ENCODE measurements around the gene PEX7.

- TF ChIP-seq ZBTB7A (IDR thresholded peaks at IDR 0.05; ENCODE audit: low read depth) (no peak), REST (IDR thresholded peaks at IDR 0.05; ENCODE audit: low read depth) (no peak), MAX (IDR thresholded peaks at IDR 0.05) (no peak), TCF12 (IDR thresholded peaks at IDR 0.05; ENCODE audit: low read depth) (no peak), TAF1 (IDR thresholded peaks at IDR 0.05; ENCODE audit: low read depth) (no peak), RAD21 (IDR thresholded peaks at IDR 0.05; ENCODE audit: low read depth) (no peak), CEBPB (IDR thresholded peaks at IDR 0.05) (no peak), TEAD4 (IDR thresholded peaks at IDR 0.05) (no peak), CREB1 (IDR thresholded peaks at IDR 0.05; ENCODE audit: low read depth) (no peak), NFIC (IDR thresholded peaks at IDR 0.05) (no peak), EP300 (IDR thresholded peaks at IDR 0.05; ENCODE audit: borderline replicate concordance) (no peak), YY1 (IDR thresholded peaks at IDR 0.05; ENCODE audit: low read depth) (no peak)
These were observed 97.8 kb downstream of the PEX7 start for GRCh38 chr6:136920216-136920615.
